Inflammatory macrophage treated with lipopolysaccharide for 4 hours (primary cell): ENCODE results near the gene CAVIN4.

ENCODE experiments used
- DNase-seq: peaks from one replicate; pipeline ENCODE4 v3.0.0-alpha.2; 2020

Gene CAVIN4

GRCh38 chr9:100577776-100578448, at the start of gene CAVIN4:
Gene CAVIN4, plus strand, starts transcription at chr9:100578079. Its CDS starts 65 bp downstream, at chr9:100578144.
- DNase-seq: no peak

- DNase-seq: no peak
Measured at GRCh38 chr9:100534401-100534800, 43.5 kb upstream of the CAVIN4 start.

- DNase-seq: no peak
Measured at GRCh38 chr9:100540327-100540726, 37.6 kb upstream of the CAVIN4 start.

- DNase-seq: no peak
Measured at GRCh38 chr9:100549048-100549447, 28.8 kb upstream of the CAVIN4 start.

- no peak for DNase-seq
Measured at GRCh38 chr9:100554935-100555401, 22.9 kb upstream of the CAVIN4 start.

- DNase-seq: no peak
Measured at GRCh38 chr9:100555471-100555870, 22.4 kb upstream of the CAVIN4 start.

GRCh38 chr9:100557053-100557452, 20.8 kb upstream of the CAVIN4 start:
- DNase-seq: no peak

- no peak for DNase-seq
Measured at GRCh38 chr9:100561256-100561655, 16.6 kb upstream of the CAVIN4 start.

- no peak for DNase-seq
Measured at GRCh38 chr9:100567856-100568255, 10.0 kb upstream of the CAVIN4 start.

- no peak for DNase-seq
Measured at GRCh38 chr9:100573655-100574260, 4.1 kb upstream of the CAVIN4 start.

GRCh38 chr9:100575006-100575405, 2.9 kb upstream of the CAVIN4 start:
- no peak for DNase-seq

- peak; percentile 0 for DNase-seq
Measured at GRCh38 chr9:100575765-100576386, 2.0 kb upstream of the CAVIN4 start.

- DNase-seq: no peak
Measured at GRCh38 chr9:100578610-100579009, 731 bp downstream of the CAVIN4 start.

- no peak for DNase-seq
Measured at GRCh38 chr9:100579665-100580064, 1.8 kb downstream of the CAVIN4 start.

- DNase-seq: no peak
Measured at GRCh38 chr9:100580257-100580656, 2.4 kb downstream of the CAVIN4 start.

- DNase-seq: no peak
Measured at GRCh38 chr9:100581081-100581480, 3.2 kb downstream of the CAVIN4 start.

GRCh38 chr9:100581661-100582060, 3.8 kb downstream of the CAVIN4 start:
- no peak for DNase-seq

- DNase-seq: no peak
Measured at GRCh38 chr9:100583014-100583802, 5.3 kb downstream of the CAVIN4 start.

GRCh38 chr9:100584951-100585350, 7.1 kb downstream of the CAVIN4 start:
- no peak for DNase-seq

GRCh38 chr9:100586093-100586492, 8.2 kb downstream of the CAVIN4 start:
- DNase-seq: no peak

GRCh38 chr9:100587375-100587774, 9.5 kb downstream of the CAVIN4 start:
- no peak for DNase-seq

- DNase-seq: no peak
Measured at GRCh38 chr9:100589582-100589981, 11.7 kb downstream of the CAVIN4 start.

- no peak for DNase-seq
Measured at GRCh38 chr9:100590481-100590880, 12.6 kb downstream of the CAVIN4 start.
